Urinary bladder (tissue), 4 donors: Measurements from ENCODE around the gene PRKG1. TPM values are rescaled to one million over a fixed set of nuclear protein-coding genes. Genes with fewer than 3 reads are reported as not detected.
"Not testable (repeated sequence)": the region's sequence is repeated elsewhere in the genome, so short reads cannot be mapped to it uniquely, and the experiment has no call there.

Source experiments
- DNase-seq: peaks from one replicate; pipeline ENCODE4 v3.0.0-alpha.2; 2015; ENCODE audit errors: extremely low spot score
- H3K27ac ChIP-seq: one replicate; pipeline ENCODE4 v1.5.1; 2013; ENCODE audit warnings: low read depth, mild to moderate bottlenecking, moderate library complexity
- H3K36me3 ChIP-seq: one replicate; pipeline ENCODE4 v1.6.1; 2013; ENCODE audit warnings: mild to moderate bottlenecking, moderate library complexity; ENCODE audit not compliant: insufficient read depth
- H3K4me1 ChIP-seq: one replicate; pipeline ENCODE4 v1.6.1; 2013; ENCODE audit warnings: mild to moderate bottlenecking, moderate library complexity; ENCODE audit not compliant: insufficient read depth
- H3K4me3 ChIP-seq: one replicate; pipeline ENCODE4 v1.5.1; 2013; ENCODE audit warnings: low read depth, low read length
- WGBS: extraction: QIAGEN DNeasy Blood & Tissue Kit; methylation state at CpG from one replicate; pipeline ENCODE4 v1.1.7; 2013; 5-methylcytosine and 5-hydroxymethylcytosine counted together
- polyA plus RNA-seq: library from polyadenylated mRNA; stranded (reverse); fragments of 200-250 nt; gene quantifications from one replicate; pipeline ENCODE4 v1.2.3, GENCODE V29; 2013
- total RNA-seq: library from RNA; depleted of rRNA; stranded (reverse); fragments of >200 nt; gene quantifications from one replicate; pipeline ENCODE4 v1.2.3, GENCODE V29; 2014
- donor health status: healthy with polysubstance abuse.
- donor health status: healthy.

PRKG1 gene
- total and polyA plus RNA-seq, 2 donors: 17.1 to 126 TPM

DNA sequence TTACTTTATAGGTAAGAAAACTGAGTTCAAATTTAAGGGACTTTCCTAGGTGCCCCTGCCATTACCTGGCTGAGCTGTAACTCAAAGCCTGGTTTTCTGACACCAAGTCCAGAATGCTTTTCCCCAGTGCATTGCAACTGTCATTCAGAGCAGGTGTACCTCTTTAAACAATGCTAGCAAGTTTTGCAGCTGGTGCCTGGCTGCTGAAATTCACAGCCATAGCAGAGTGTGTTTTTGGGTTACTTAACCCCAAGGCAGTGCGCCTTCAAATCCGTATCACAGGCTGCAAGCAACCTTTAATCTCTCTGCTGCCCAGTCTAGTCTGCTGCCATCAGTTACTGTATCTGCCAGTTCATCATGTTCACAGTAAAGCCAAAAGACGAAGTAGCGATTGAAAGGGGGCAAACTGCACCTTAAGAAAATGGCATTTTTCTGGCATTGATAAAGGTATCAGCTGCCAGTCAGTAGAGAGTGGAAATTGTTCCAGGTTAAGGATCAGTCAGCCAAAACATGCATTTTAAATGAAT is 359.7 kb downstream of the PRKG1 start:
- Histone ChIP-seq H3K4me1 (no peaks in the 10 kb centered on the region), H3K27ac (no peak overlapping the region), H3K4me3 (no peak overlapping the region), H3K36me3 (no peaks in the 10 kb centered on the region)
- WGBS: 83% methylated on average over 4 of the region's 4 CpGs
- DNase-seq: no peak

DNA sequence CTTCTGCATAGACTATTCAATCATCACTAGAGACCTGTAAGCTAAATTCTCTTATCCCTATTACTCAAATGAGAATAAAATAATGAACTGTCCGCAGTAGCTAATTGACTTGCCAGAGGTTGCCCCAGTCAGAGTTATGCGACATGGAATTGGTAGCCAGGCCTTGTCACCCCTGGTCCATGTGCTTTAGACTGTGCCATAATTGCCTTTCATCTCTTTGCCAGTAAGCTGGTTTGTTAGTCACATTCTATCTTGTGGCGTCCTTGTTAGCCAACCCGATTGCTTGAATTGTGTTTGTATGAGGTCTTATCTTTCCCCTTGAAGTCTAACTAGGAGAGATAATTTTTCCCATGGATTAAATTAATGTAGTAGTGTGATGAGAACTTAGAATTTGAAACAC is 362.5 kb downstream of the PRKG1 start:
- WGBS: 96% methylated on average over 4 of the region's 4 CpGs
- H3K27ac ChIP-seq: no peak overlapping the region
- no peak overlapping the region for H3K4me3 ChIP-seq
- no peak for DNase-seq
- H3K36me3 ChIP-seq: no peaks in the 10 kb centered on the region
- no peaks in the 10 kb centered on the region for H3K4me1 ChIP-seq

DNA sequence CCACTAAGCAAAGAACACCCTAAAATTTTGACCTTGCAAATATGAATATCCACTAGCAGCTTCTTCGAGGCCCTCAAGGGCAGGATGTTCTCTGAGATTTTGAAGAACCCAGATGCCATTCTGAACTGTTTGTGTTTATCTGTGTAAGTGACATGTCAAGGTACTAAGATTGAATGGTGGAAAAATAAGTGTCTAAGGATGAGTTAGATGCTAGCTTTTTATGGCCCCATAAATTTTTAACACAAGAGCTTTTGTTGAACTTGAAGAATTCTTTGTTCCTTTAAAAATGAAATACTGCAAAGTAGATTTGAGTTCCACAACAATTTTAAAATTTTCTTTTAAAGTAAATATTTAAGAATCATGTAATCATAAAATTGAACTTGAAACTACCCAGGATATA is 365.4 kb downstream of the PRKG1 start:
- Histone ChIP-seq H3K4me3 (no peak overlapping the region), H3K27ac (no peak overlapping the region), H3K4me1 (no peaks in the 10 kb centered on the region), H3K36me3 (no peaks in the 10 kb centered on the region)
- WGBS: 40% methylated on average over 1 of the region's 1 CpG
- no peak for DNase-seq

DNA sequence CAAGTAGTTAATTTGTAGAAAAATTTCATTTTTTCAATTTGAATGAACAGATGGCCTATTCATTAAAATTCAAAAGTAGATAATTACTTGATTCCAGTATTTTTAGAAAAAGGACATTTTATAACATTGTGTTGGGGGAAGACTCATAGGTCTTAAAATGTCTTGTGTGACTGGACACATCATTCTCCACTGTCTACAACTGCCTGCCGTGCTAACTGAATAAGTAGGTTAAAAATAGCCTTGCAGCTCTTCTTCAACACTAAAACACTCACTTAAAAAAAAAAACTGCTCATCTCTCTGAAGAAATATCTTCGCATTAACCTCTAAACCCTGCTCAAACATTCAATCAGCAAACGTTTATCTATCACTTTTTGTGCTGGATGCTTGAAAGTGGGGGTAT is 371.3 kb downstream of the PRKG1 start:
- DNase-seq: no peak
- no peaks in the 10 kb centered on the region for H3K4me1 ChIP-seq
- H3K4me3 ChIP-seq: no peak overlapping the region
- WGBS: 44% methylated on average over 3 of the region's 3 CpGs
- H3K36me3 ChIP-seq: no peaks in the 10 kb centered on the region
- no peak overlapping the region for H3K27ac ChIP-seq

DNA sequence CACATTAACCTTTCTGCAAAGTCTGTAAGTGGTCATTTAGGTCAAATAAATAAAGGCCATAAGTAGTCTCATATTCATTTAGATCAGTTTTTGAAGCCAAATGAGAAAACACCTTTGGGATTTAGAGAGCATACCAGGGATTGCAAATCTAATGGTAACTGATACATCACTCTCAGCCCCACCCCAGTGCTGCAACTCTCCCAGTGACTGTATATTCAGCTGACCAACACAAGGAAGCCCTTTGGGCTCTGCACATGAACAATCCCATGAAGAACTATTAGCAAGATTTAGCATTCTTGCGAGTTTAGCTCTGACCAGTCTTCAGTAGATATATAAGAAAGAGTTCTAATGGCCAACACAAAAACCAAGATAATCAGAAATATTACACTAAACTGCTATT is 372.8 kb downstream of the PRKG1 start:
- no peaks in the 10 kb centered on the region for H3K36me3 ChIP-seq
- 96% methylated on average over 1 of the region's 1 CpG for WGBS
- no peaks in the 10 kb centered on the region for H3K4me1 ChIP-seq
- H3K4me3 ChIP-seq: no peak overlapping the region
- no peak overlapping the region for H3K27ac ChIP-seq
- DNase-seq: no peak

DNA sequence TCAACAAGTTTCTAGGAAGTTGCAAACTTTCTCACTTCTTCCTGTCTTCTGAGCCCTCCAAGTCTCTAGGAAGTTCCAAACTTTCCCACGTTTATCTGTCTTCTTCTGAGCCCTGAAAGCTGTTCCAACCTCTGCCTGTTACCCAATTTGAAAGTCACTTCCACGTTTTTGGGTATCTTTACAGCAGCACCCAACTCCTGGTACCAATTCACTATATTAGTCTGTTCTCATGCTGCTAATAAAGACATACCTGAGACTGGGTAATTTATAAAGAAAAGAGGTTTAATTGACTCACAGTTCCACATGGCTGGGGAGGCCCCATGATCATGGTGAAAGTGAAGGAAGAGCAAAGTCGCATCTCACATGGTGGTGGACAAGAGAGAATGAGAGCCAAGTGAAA is 381.5 kb downstream of the PRKG1 start:
- 92% methylated on average over 3 of the region's 3 CpGs for WGBS
- not testable (repeated sequence) for DNase-seq, H3K36me3 ChIP-seq, H3K4me1 ChIP-seq, H3K27ac ChIP-seq, H3K4me3 ChIP-seq

DNA sequence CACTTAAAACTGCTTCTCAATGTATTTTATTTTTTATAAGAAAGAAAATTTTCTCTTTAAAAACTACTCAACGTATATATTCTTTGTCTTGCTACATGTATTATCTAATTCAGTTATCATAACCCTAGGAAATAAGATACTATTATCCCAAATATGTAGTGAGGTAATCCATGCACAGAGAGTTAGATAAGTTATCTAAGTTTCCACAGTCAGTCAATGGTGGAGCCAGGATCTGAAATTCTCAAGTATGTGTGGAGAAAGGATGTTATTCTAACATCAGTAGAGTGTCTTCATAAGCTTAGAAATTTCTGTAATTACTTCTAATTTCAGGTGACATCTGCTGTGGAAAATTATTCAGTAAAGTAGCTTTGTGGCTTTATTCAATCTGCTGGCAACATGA is 385.2 kb downstream of the PRKG1 start:
- no peak for DNase-seq
- Histone ChIP-seq H3K4me1 (no peaks in the 10 kb centered on the region), H3K4me3 (no peak overlapping the region), H3K36me3 (no peaks in the 10 kb centered on the region), H3K27ac (no peak overlapping the region)
- 60% methylated on average over 1 of the region's 1 CpG for WGBS

DNA sequence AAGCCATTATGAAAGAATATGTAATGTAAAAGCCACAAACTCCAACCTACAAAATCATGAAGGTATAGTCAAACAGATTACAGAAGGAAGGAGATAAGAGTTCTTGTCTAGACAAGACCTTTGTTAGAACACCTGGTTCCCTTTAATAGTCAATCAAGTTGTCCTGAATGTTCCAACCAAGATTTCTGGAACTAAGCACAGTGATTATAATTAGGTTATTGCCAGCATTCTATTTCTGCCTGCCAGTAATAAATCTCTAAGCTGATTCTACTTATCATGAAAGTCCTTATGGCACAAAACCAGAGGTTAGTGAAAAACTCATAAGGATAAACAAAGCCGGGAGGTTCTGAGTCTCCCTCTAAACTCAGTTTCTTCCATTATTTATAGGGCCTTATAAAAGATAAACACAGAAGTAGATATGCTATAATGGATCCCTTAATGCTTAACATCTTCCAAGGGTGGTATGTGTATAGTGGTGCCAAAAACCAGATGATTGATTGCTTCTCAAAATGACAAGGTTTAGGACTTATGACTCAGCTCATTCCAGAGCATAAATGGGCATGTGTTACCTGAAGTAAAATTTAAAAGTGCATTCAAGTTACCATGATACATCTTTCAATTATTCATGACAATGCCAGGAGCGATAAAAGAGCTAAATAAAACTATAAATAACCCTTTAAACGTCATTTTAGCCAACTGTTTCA is 387.9 kb downstream of the PRKG1 start:
- 23% methylated on average over 3 of the region's 3 CpGs for WGBS
- Histone ChIP-seq H3K4me3 (no peak overlapping the region), H3K27ac (no peak overlapping the region), H3K4me1 (no peaks in the 10 kb centered on the region), H3K36me3 (no peaks in the 10 kb centered on the region)
- DNase-seq: no peak

DNA sequence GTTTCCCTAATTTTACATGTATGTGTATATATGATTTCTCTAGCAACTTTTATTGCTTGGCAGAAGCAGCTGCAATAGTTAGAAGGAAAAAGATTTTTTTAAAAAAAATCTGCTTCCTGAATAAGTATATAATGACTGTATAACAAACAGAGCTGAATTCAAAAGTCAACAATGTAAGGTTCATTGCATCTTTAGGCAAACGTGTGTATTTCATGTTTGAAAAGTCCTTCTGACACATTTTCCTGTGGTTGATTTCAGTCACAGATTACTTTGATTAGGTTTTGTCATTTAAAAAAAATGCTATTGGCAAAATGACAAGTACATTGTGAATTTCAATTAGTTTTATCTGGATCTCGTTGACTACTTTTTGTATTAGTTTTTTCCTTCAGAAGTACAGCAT is 394.1 kb downstream of the PRKG1 start:
- WGBS: 61% methylated on average over 2 of the region's 2 CpGs
- H3K4me3 ChIP-seq: no peak overlapping the region
- no peak overlapping the region for H3K27ac ChIP-seq
- H3K36me3 ChIP-seq: no peaks in the 10 kb centered on the region
- no peaks in the 10 kb centered on the region for H3K4me1 ChIP-seq
- DNase-seq: no peak

DNA sequence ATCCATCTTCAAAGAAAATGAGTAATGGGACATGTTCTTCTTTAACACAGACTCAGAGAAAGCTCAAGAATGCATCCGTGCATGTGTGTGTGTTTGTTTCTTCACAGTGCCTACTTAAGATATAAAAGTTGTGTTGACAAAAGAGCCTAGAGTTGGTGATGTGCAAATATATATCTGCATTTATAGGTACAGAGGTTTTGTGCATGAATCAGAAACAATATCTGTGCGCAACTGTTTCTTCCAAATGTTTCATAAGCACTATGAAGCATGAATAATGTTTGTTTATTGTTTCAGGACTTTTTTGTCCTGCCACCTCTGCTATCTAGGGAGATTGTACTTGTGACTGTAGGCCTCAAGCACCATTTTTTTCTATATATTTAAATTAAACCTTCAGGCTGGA is 395.4 kb downstream of the PRKG1 start:
- Histone ChIP-seq H3K4me3 (no peak overlapping the region), H3K36me3 (no peaks in the 10 kb centered on the region), H3K4me1 (no peaks in the 10 kb centered on the region), H3K27ac (no peak overlapping the region)
- WGBS: 85% methylated on average over 2 of the region's 2 CpGs
- DNase-seq: no peak

DNA sequence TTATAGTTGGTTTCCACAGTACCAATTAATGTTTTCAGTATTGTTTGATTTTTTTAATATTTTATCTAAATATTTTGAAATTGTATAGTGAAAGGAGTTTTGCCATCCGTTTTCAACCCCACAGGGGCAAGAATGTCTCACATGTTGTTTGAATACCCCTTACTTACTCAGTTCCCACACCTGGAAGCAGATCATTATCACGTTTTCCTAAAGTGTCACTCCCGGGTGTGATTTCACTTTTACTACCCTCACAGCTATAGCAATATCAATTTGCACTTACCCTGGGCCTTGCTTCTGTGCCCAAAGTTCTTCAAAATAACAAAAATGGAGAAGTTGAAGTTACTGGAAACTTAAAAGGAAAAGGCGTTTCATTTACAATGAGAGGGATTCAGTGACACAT is 397.0 kb downstream of the PRKG1 start:
- no peak for DNase-seq
- Histone ChIP-seq H3K4me1 (no peaks in the 10 kb centered on the region), H3K36me3 (no peaks in the 10 kb centered on the region), H3K27ac (no peak overlapping the region), H3K4me3 (no peak overlapping the region)
- 80% methylated on average over 4 of the region's 4 CpGs for WGBS

DNA sequence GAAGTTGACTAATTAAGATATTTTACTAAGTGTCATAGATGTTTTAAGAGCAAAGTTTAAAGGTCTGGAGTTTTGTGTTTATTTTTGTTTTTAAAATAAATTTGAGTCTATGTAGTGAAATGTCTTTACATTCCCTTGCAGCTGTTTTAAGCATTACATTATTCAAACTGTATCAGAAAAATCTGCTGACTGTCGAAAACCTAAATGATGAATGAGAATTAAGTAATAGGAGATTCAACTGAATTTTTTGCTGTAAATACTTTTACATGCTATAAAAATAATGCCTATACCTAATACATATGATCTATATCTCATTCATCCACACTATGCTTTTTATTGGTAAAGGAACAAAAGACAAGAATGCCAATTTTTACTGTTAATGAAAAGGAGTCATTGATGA is 397.9 kb downstream of the PRKG1 start:
- Histone ChIP-seq H3K36me3 (no peaks in the 10 kb centered on the region), H3K4me1 (no peaks in the 10 kb centered on the region), H3K27ac (no peak overlapping the region), H3K4me3 (no peak overlapping the region)
- 89% methylated on average over 1 of the region's 1 CpG for WGBS
- DNase-seq: no peak

DNA sequence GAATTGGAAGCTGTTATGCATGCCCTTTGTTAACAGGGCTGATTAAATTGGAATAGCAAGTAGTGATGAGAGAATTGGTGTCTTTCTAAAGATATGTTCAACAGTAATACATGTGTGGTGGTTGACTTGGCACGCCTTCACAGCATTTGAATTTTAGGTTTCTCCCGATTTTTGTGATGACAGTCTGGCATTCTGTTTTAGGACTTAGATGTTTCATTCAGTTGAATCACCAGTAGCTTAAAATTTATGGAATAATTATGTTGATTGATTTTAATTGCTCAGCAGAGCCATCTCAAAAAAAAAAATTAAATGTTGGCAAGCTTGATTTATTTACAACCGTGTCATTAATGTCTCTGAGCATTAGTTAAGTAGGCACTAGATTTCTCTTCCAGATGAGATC is 405.4 kb downstream of the PRKG1 start:
- no peak for DNase-seq
- Histone ChIP-seq H3K27ac (no peak overlapping the region), H3K4me1 (no peaks in the 10 kb centered on the region), H3K36me3 (no peaks in the 10 kb centered on the region), H3K4me3 (no peak overlapping the region)
- 95% methylated on average over 3 of the region's 3 CpGs for WGBS

DNA sequence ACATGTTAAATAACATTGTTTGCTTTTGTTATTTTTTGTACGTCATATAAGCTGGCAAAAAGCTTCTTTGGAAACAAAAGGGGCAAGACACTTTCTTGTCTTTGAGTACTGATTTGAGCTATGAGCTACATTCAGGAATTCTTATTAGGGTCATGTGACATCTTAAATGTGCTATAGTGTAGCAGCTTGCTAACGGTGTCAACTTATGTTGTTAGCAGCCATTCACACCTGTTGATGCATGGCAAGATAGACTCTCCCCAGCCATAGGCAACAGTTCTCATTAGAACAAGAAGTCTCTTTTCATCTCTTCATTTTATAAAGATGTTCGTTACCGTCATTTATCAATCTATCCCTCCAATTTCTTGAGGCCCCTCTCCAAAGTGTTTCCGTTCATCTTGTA is 411.4 kb downstream of the PRKG1 start:
- Histone ChIP-seq H3K4me1 (no peaks in the 10 kb centered on the region), H3K27ac (no peak overlapping the region), H3K36me3 (no peaks in the 10 kb centered on the region), H3K4me3 (no peak overlapping the region)
- DNase-seq: no peak
- WGBS: 91% methylated on average over 5 of the region's 5 CpGs

DNA sequence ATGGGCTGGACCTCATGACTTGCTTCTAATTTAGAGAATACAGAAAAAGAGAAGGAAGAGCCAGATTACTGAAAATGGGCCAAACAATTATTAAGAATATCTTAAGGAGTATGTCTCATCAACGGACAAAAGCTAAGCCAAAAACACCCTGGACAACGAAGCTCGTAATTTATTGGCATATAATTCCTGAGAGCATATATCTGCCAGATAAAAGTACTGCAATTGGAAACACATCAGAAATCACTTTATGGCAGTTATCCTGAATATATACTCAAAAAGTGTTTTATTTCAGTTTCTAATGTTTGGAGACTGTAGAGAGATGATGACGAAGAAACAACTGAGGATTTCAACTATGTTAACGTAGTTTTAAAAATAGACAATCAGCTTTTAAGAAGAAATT is 413.3 kb downstream of the PRKG1 start:
- Histone ChIP-seq H3K4me3 (no peak overlapping the region), H3K36me3 (no peaks in the 10 kb centered on the region), H3K4me1 (no peaks in the 10 kb centered on the region), H3K27ac (no peak overlapping the region)
- WGBS: 58% methylated on average over 5 of the region's 5 CpGs
- no peak for DNase-seq
